ENCODE measurements around the gene SIRT3. TPM values are rescaled to one million over a fixed set of nuclear protein-coding genes. Genes with fewer than 3 reads are reported as not detected.

The SIRT3 gene
- total and polyA plus RNA-seq, 2 of the 4 experiments (the other 2 are of a cell fraction), result 5.4 to 18.6 TPM

- H3K9me3 ChIP-seq (ENCODE audit: control insufficient read depth, insufficient read depth, low read length), result no peaks in the 10 kb centered on the region
- ChIA-PET CTCF (interaction anchor here (0.5 kb wide), 1 partner anchor 27 kb away, joined by 3 read pairs; no protein-coding TSS in a partner anchor), POLR2A (ENCODE audit: unreplicated experiment) (interaction anchor here (0.8 kb wide), 1 partner anchor 37 kb away, joined by 3 read pairs; no protein-coding TSS in a partner anchor)
- H3K4me2 ChIP-seq (ENCODE audit: low read depth, low read length), result peak within 1 kb of the TSS; percentile 99
- H3K14ac ChIP-seq (replicated peaks; ENCODE audit: low read depth, low read length), result peak within 1 kb of the TSS; percentile 98
- ATAC-seq (ENCODE audit: low read depth) (peak; percentile 76), DNase-seq (peak; percentile 99)
- H3K9me1 ChIP-seq (ENCODE audit: insufficient read depth, low read length), result peaks cover 30% of the 10 kb centered on the region
- H3K4me3 ChIP-seq (ENCODE audit: insufficient read depth, low read depth, low read length), result peak within 1 kb of the TSS; percentile 70
- H3K27ac ChIP-seq (ENCODE audit: insufficient read depth, low read length), result peak within 1 kb of the TSS; percentile 88
- H3K56ac ChIP-seq (ENCODE audit: extremely low read depth, insufficient read depth, low read length), result peak within 1 kb of the TSS; percentile 84
- no TSS peak for BruUV-seq (replicated peaks)
- H3K4me1 ChIP-seq (ENCODE audit: control insufficient read depth, insufficient read depth, low read length), result peaks cover 25% of the 10 kb centered on the region
- H3K18ac ChIP-seq (ENCODE audit: low read depth, low read length), result peak within 1 kb of the TSS; percentile 84
- H4K91ac ChIP-seq (ENCODE audit: insufficient read depth, low read depth, low read length), result peak within 1 kb of the TSS; percentile 89
- peak within 1 kb of the TSS; percentile 91 for H2AFZ ChIP-seq (replicated peaks; ENCODE audit: low read length, poor library complexity)
- no peak within 1 kb of the TSS for H2BK20ac ChIP-seq (ENCODE audit: low read depth, low read length)
- H3K36me3 ChIP-seq (ENCODE audit: control insufficient read depth, insufficient read depth, low read length), result peaks cover 60% of the 10 kb centered on the region
- H2BK120ac ChIP-seq (ENCODE audit: low read depth, low read length), result peak within 1 kb of the TSS; percentile 48; the same call in 1 of the 2 replicates
- peak within 1 kb of the TSS; percentile 98 for H3K23ac ChIP-seq (ENCODE audit: low read depth, low read length)
- H4K8ac ChIP-seq (ENCODE audit: low read depth in 2 of 2, low read length in 2 of 2), result peak within 1 kb of the TSS; percentile 90 to 95
- peak within 1 kb of the TSS; percentile 95 for H3K9ac ChIP-seq (ENCODE audit: low read depth, low read length)
- 1% methylated on average over 32 of the region's 63 CpGs; no CpG with 5 or more reads in 1 of the 2 experiments for WGBS, 2 experiments (ENCODE audit: extremely low coverage in 2 of 2, insufficient read length in 1 of 2)
- in situ Hi-C loops (cut with MboI; ENCODE audit: low sequenced_read_pairs), result no loop called here
- H2AK5ac ChIP-seq (ENCODE audit: low read depth, low read length), result peak within 1 kb of the TSS; percentile 96
- H3K27me3 ChIP-seq (ENCODE audit: control insufficient read depth, insufficient read depth, low read length), result no peaks in the 10 kb centered on the region
- H3K4ac ChIP-seq (ENCODE audit: low read depth, low read length), result peak within 1 kb of the TSS; percentile 99
- H3K79me1 ChIP-seq (ENCODE audit: low read depth in 1 of 2, low read length in 2 of 2), result peaks cover 48 to 87% of the 10 kb centered on the region in 2 experiments; a peak in 3 of 4 replicates
- intact Hi-C loops (cut with micrococcal nuclease), result loop anchor here (2.0 to 5.0 kb wide), 4 partner anchors 100 to 310 kb away; partner anchors contain the start of gene IFITM2
- peak within 1 kb of the TSS; percentile 12; the same call in 1 of the 3 replicates for H2BK15ac ChIP-seq (ENCODE audit: low read depth, low read length)
- no peak for TF ChIP-seq BHLHE40 (IDR thresholded peaks at IDR 0.05; ENCODE audit: low read depth, low read length)
- no peak for TF ChIP-seq RAD21 (IDR thresholded peaks at IDR 0.05; ENCODE audit: low read length)
- no peak for TF ChIP-seq MXI1 (IDR thresholded peaks at IDR 0.05; ENCODE audit: borderline replicate concordance, low read depth, low read length)
- peak; percentile 96 for TF ChIP-seq POLR2A (IDR thresholded peaks at IDR 0.05; ENCODE audit: low read depth, low read length)
- TF ChIP-seq MAZ (IDR thresholded peaks at IDR 0.05; ENCODE audit: borderline replicate concordance, low read depth, low read length), result peak; percentile 96
- TF ChIP-seq CEBPB (IDR thresholded peaks at IDR 0.05; ENCODE audit: low read depth, low read length), result peak; percentile 44; the same call in 1 of the 2 replicates
- TF ChIP-seq ELK1 (IDR thresholded peaks at IDR 0.05; ENCODE audit: borderline replicate concordance, low read depth, low read length), result no peak
- peak within 1 kb of the TSS; percentile 99 for H2AK9ac ChIP-seq (replicated peaks; ENCODE audit: low read depth, low read length, poor library complexity)
- H4K5ac ChIP-seq (ENCODE audit: low read depth, low read length), result peak within 1 kb of the TSS; percentile 56
- dilution Hi-C loops (cut with HindIII; ENCODE audit: low sequenced_read_pairs, unreplicated experiment), result no loop called here
- H2BK5ac ChIP-seq (ENCODE audit: low read depth, low read length, poor library complexity, severe bottlenecking), result peak within 1 kb of the TSS; percentile 97
- peaks cover 86% of the 10 kb centered on the region for H4K20me1 ChIP-seq (ENCODE audit: insufficient read depth, low read length)
Measured at GRCh38 chr11:207208-207862, 28.8 kb downstream of the SIRT3 start, which contains the start of the genes BET1L and RIC8A. BET1L (minus strand) TSS chr11:207399; CDS start chr11:207321, 78 bp downstream. RIC8A (plus strand) TSS chr11:207708; CDS start chr11:208855, 1,147 bp downstream.

Measured in IMR-90 (cell line).